Mesothelial cell of epicardium (in vitro differentiated cells): ENCODE data around the gene MYO1E. TPM values are rescaled to one million over a fixed set of nuclear protein-coding genes. Genes with fewer than 3 reads are reported as not detected.
"Not testable (repeated sequence)": the region's sequence is repeated elsewhere in the genome, so short reads cannot be mapped to it uniquely, and the experiment has no call there.

Source experiments
- DNase-seq, 2 experiments: peaks; one replicate each; pipeline ENCODE4 v3.0.0; 2021; ENCODE audit warnings: low spot score in 2 of 2; ENCODE audit not compliant: unreplicated experiment in 2 of 2
- H3K27ac Mint-ChIP-seq: 2 replicates; pipeline ENCODE4 v1.8.0; 2021; ENCODE audit warnings: mixed read lengths
- H3K27me3 Mint-ChIP-seq: 2 replicates; pipeline ENCODE4 v1.8.0; 2021; ENCODE audit warnings: low read depth, mixed read lengths
- H3K36me3 Mint-ChIP-seq: 2 replicates; pipeline ENCODE4 v1.8.0; 2021; ENCODE audit warnings: mixed read lengths
- H3K4me1 Mint-ChIP-seq: 2 replicates; pipeline ENCODE4 v1.8.0; 2021; ENCODE audit warnings: mixed read lengths
- H3K4me3 Mint-ChIP-seq: 2 replicates; pipeline ENCODE4 v1.8.0; 2021; ENCODE audit warnings: mild to moderate bottlenecking, moderate library complexity, mixed read lengths
- H3K9me3 Mint-ChIP-seq: 2 replicates; pipeline ENCODE4 v1.8.0; 2021; ENCODE audit warnings: mixed read lengths
- CTCF ChIP-seq: fragments of 200-600 bp; sonication (generic); IDR thresholded peaks from one replicate; pipeline ENCODE4 v1.5.0; 2021; ENCODE audit warnings: antibody characterized with exemption; ENCODE audit not compliant: unreplicated experiment
- total RNA-seq: library from RNA; stranded (reverse); gene quantifications from 3 replicates; pipeline ENCODE4 v1.2.1, GENCODE V29; 2021

The MYO1E gene
- total RNA-seq, 1 donor from 2014 or later: 54.2 TPM

- H3K9me3 Mint-ChIP-seq: no peaks in the 10 kb centered on the region
- TF ChIP-seq CTCF: no peak
- DNase-seq: no peak
- no peak overlapping the region for H3K27ac Mint-ChIP-seq
- peaks cover 27% of the 10 kb centered on the region for H3K36me3 Mint-ChIP-seq
- H3K27me3 Mint-ChIP-seq: no peaks in the 10 kb centered on the region
- H3K4me3 Mint-ChIP-seq: no peak overlapping the region
- peaks cover 3% of the 10 kb centered on the region for H3K4me1 Mint-ChIP-seq
Observed at GRCh38 chr15:59137566-59137965, 235.1 kb downstream of the MYO1E start.

GRCh38 chr15:59133929-59134427, 238.7 kb downstream of the MYO1E start:
- Mint-ChIP-seq H3K4me1 (no peaks in the 10 kb centered on the region), H3K36me3 (peaks cover 54% of the 10 kb centered on the region), H3K9me3 (peaks cover 15% of the 10 kb centered on the region), H3K4me3 (no peak overlapping the region), H3K27ac (no peak overlapping the region), H3K27me3 (no peaks in the 10 kb centered on the region)
- TF ChIP-seq CTCF: no peak
- no peak for DNase-seq

GRCh38 chr15:59131969-59132562, 240.6 kb downstream of the MYO1E start:
- Mint-ChIP-seq H3K4me1 (no peaks in the 10 kb centered on the region), H3K9me3 (peaks cover 30% of the 10 kb centered on the region)
- TF ChIP-seq CTCF: no peak

GRCh38 chr15:59131456-59131855, 241.2 kb downstream of the MYO1E start:
- Mint-ChIP-seq H3K9me3 (peaks cover 33% of the 10 kb centered on the region), H3K4me3 (no peak overlapping the region), H3K27ac (no peak overlapping the region), H3K36me3 (peaks cover 74% of the 10 kb centered on the region), H3K27me3 (no peaks in the 10 kb centered on the region), H3K4me1 (no peaks in the 10 kb centered on the region)
- DNase-seq: no peak
- no peak for TF ChIP-seq CTCF

More at GRCh38 chr15:59131969-59132562, 240.6 kb downstream of the MYO1E start:
- Mint-ChIP-seq H3K4me3 (no peak overlapping the region), H3K27me3 (no peaks in the 10 kb centered on the region), H3K36me3 (peaks cover 68% of the 10 kb centered on the region), H3K27ac (no peak overlapping the region)
- DNase-seq: no peak

GRCh38 chr15:59127255-59127654, 245.4 kb downstream of the MYO1E start:
- Mint-ChIP-seq H3K9me3 (peaks cover 38% of the 10 kb centered on the region), H3K36me3 (peaks cover 71% of the 10 kb centered on the region)
- H3K4me3 Mint-ChIP-seq, H3K27ac Mint-ChIP-seq, DNase-seq, H3K4me1 Mint-ChIP-seq, H3K27me3 Mint-ChIP-seq: not testable (repeated sequence)

GRCh38 chr15:59125683-59126082, 247.0 kb downstream of the MYO1E start:
- H3K4me3 Mint-ChIP-seq, H3K4me1 Mint-ChIP-seq, H3K27me3 Mint-ChIP-seq, H3K27ac Mint-ChIP-seq, DNase-seq: not testable (repeated sequence)
- peaks cover 38% of the 10 kb centered on the region for H3K9me3 Mint-ChIP-seq
- H3K36me3 Mint-ChIP-seq: peaks cover 67% of the 10 kb centered on the region
